Measurements from ENCODE around the gene ASCC2.
"Not testable (repeated sequence)": the region's sequence is repeated elsewhere in the genome, so short reads cannot be mapped to it uniquely, and the experiment has no call there.

ASCC2 gene

GRCh38 chr22:29758068-29758622 lies 79.9 kb downstream of the ASCC2 start:
- no peak for DNase-seq (ENCODE audit: low spot score)
- no peak for TF ChIP-seq CTCF (IDR thresholded peaks at IDR 0.05; ENCODE audit: extremely low read depth, missing control alignments)

GRCh38 chr22:29757096-29757495 lies 81.0 kb downstream of the ASCC2 start:
- DNase-seq (ENCODE audit: low spot score) = no peak
- no peak for TF ChIP-seq CTCF (IDR thresholded peaks at IDR 0.05; ENCODE audit: extremely low read depth, missing control alignments)

- no peak for DNase-seq (ENCODE audit: low spot score)
- TF ChIP-seq CTCF (IDR thresholded peaks at IDR 0.05; ENCODE audit: extremely low read depth, missing control alignments) = no peak
These were observed 81.7 kb downstream of the ASCC2 start for GRCh38 chr22:29756341-29756740.

GRCh38 chr22:29755889-29756288 lies 82.2 kb downstream of the ASCC2 start:
- no peak for DNase-seq (ENCODE audit: low spot score)
- TF ChIP-seq CTCF (IDR thresholded peaks at IDR 0.05; ENCODE audit: extremely low read depth, missing control alignments) = no peak

GRCh38 chr22:29754658-29755395 lies 83.2 kb downstream of the ASCC2 start:
- DNase-seq (ENCODE audit: low spot score) = not testable (repeated sequence)

GRCh38 chr22:29753808-29754657 lies 84.0 kb downstream of the ASCC2 start:
- DNase-seq (ENCODE audit: low spot score) = no peak
- no peak for TF ChIP-seq CTCF (IDR thresholded peaks at IDR 0.05; ENCODE audit: extremely low read depth, missing control alignments)

- no peak for TF ChIP-seq CTCF (IDR thresholded peaks at IDR 0.05; ENCODE audit: extremely low read depth, missing control alignments)
- no peak for DNase-seq (ENCODE audit: low spot score)
These were observed 86.4 kb downstream of the ASCC2 start for GRCh38 chr22:29751669-29752068.
